Measurements from ENCODE around the gene NRN1L.

- TF ChIP-seq POLR2A (IDR thresholded peaks at IDR 0.05; ENCODE audit: low read depth) (peak; percentile 32), EP300 (IDR thresholded peaks at IDR 0.05) (no peak), CTCF (IDR thresholded peaks at IDR 0.05) (peak; percentile 87 to 93 (median 92)), POLR2AphosphoS5 (IDR thresholded peaks at IDR 0.05) (peak; percentile 81 to 86)
Measured at GRCh38 chr16:67841816-67842508, 42.7 kb upstream of the NRN1L start, which contains the start of gene THAP11.

All from esophagus muscularis mucosa (tissue), 4 donors.